Activated naive CD4-positive, alpha-beta T cell treated with anti-CD3 and anti-CD28 coated beads, Interleukin-2, amount 50 U/mL, for 24 hours (primary cell): Measurements from ENCODE around the gene HOXA10.

ENCODE experiments used
- H3K27ac Mint-ChIP-seq: one replicate; pipeline ENCODE4 v1.8.0; 2021; ENCODE audit warnings: mild to moderate bottlenecking, mixed read lengths
- H3K27me3 Mint-ChIP-seq: one replicate; pipeline ENCODE4 v1.8.0; 2021; ENCODE audit warnings: mixed read lengths
- H3K36me3 Mint-ChIP-seq: one replicate; pipeline ENCODE4 v1.8.0; 2021; ENCODE audit warnings: mixed read lengths
- H3K4me1 Mint-ChIP-seq: one replicate; pipeline ENCODE4 v1.8.0; 2021; ENCODE audit warnings: mixed read lengths
- H3K4me3 Mint-ChIP-seq: one replicate; pipeline ENCODE4 v1.8.0; 2021; ENCODE audit warnings: mild to moderate bottlenecking, mixed read lengths
- H3K9me3 Mint-ChIP-seq: one replicate; pipeline ENCODE4 v1.8.0; 2021; ENCODE audit warnings: mixed read lengths

Gene HOXA10

DNA sequence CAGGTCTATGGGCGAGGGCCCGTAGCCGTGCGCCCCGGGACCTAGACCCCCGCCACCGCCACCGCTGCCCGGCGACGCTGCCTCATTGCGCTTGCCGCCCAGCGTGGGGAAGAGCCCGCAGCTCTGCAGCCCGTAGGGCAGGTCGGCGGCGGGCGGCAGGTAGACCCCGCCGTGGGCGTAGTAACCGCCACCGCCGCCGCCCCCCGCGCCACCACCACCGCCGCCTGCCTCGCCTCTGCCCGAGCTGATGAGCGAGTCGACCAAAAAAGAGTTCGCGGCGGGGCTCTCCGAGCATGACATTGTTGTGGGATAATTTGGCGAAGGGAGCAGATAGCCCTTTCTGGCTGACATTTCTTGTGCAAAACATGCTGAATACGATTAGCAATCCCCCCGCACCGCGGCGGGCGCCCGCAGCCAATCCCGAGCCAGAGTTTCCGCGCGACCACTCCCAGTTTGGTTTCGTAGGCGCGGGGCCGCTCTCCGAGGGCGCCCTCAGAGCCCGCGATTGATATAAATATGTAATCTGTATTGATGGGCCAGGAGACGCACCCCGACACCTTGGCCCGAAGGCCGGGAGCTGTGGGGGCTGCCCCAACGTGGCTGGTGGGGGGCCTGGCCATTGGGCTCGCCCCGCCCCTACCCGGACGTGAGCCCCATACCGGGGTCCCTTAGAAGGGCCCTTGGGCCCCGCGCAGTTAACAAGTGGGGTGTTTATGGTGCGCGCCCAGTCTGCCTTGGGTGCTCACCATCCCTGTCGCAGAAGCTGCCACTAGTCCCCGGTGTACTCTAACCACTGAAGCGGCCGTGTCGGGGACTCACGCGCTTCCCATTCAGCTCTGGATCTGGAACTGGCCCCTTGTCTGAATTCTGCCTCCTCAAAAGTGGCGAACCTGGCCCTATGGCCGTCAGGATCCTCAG, at the start of gene HOXA10:
TSS of gene HOXA10 (minus strand) at position 365 of the 918 bp plus-strand sequence. CDS start at position 351, 14 bp downstream.
- H3K4me1 Mint-ChIP-seq = peaks cover 20% of the 10 kb centered on the region
- peak within 1 kb of the TSS; percentile 41 for H3K27ac Mint-ChIP-seq
- peaks cover 1% of the 10 kb centered on the region for H3K36me3 Mint-ChIP-seq
- H3K4me3 Mint-ChIP-seq = peak within 1 kb of the TSS; percentile 75
- peaks cover 49% of the 10 kb centered on the region for H3K27me3 Mint-ChIP-seq
- H3K9me3 Mint-ChIP-seq = no peaks in the 10 kb centered on the region

DNA sequence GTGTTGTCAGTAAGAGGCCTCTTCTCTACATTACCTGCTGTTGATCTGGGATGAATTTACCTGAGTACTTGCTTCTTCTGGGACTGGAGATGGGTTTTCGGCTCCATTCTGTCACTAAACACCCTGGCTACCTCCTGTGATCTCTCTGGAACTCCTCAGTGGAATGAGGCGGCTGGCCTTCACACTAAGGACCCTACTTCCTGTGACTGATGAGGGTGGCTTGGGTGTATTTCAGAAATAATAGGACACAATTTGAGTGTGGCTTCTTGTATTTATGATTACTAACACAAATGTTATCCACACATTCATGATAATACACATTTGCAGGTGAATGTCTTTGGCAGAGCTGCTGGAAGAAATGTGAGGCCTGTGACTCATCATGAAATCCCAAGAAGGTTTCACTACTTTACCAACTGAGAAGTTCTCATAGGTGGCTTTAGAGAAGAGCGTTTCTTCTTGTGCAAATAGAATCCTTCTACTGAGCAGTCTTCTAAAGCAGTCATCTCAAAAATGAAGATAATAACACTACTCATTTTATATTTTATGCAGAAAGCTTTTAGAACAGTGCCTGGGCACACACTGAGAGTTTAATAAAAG, 47.2 kb upstream of the HOXA10 start:
- Mint-ChIP-seq H3K27ac (no peak overlapping the region), H3K27me3 (peaks cover 53% of the 10 kb centered on the region), H3K9me3 (no peaks in the 10 kb centered on the region), H3K4me3 (no peak overlapping the region), H3K36me3 (no peaks in the 10 kb centered on the region), H3K4me1 (no peaks in the 10 kb centered on the region)

DNA sequence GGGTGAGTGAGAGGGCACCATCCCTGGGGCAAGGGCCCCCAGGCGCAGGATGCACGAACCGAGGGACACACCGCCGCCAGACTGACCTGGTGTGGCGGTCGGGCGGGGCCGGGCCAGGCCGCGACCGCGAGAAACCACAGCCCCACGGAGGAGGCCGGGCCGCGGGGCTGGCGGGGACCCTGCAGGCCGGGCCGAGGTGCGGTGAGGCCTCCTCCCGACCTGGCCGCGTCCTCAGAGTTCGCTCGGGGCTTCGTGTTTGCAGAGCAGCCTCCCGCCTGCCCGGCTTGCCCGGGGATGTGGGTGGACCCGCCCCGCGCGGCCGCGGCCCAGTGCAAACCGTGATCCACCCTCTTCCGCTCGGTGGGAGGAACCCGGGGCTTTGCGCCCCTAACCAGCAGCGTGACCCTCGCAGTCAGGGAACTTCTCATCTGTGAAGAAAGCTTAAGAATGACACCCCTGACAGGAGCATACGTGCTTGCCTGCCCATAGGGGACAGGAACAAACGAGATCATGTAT, 46.4 kb upstream of the HOXA10 start:
- no peaks in the 10 kb centered on the region for H3K36me3 Mint-ChIP-seq
- no peak overlapping the region for H3K4me3 Mint-ChIP-seq
- H3K27me3 Mint-ChIP-seq = peaks cover 60% of the 10 kb centered on the region
- H3K27ac Mint-ChIP-seq = no peak overlapping the region
- no peaks in the 10 kb centered on the region for H3K4me1 Mint-ChIP-seq
- no peaks in the 10 kb centered on the region for H3K9me3 Mint-ChIP-seq

DNA sequence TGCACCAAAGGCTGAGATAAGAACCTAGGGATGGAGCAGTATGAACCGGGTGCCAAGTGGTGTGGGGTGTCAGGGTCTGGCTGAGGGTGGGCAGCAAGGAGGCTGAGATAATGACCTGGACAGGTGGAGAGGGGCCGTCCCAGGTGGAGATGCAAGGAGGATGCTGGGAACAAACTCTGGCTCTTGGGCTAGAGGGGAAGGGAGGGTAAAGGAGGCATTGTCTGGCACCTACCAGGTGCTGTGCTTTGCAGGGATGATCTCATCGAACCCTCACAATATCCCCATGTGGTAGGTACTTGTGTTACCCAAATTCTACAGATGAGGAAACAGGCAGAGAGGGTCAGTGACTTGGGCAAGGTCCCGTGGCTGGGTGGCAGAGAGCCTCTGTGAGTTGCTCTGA, 45.7 kb upstream of the HOXA10 start:
- Mint-ChIP-seq H3K9me3 (no peaks in the 10 kb centered on the region), H3K27ac (no peak overlapping the region), H3K4me1 (no peaks in the 10 kb centered on the region), H3K4me3 (no peak overlapping the region), H3K27me3 (peaks cover 63% of the 10 kb centered on the region), H3K36me3 (no peaks in the 10 kb centered on the region)

DNA sequence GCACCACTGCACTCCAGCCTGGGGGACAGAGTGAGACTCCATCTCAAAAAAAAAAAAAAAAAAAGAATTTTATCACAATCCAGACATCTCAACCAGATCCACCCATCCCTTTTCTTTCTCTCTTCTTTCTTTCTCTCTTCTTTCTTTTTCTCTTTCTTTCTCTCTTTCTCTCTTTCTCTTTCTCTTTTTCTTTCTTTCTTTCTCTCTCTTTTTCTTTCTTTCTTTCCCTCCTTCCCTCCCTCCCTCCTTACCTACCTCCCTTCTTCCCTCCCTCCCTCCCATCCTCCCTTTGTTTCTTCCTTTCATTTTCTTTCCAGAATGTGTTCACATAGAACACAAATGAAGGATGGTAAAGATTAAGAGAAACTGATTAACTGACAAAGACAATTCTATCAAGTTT, 43.8 kb upstream of the HOXA10 start:
- Mint-ChIP-seq H3K36me3 (no peaks in the 10 kb centered on the region), H3K27me3 (peaks cover 65% of the 10 kb centered on the region), H3K27ac (no peak overlapping the region), H3K9me3 (no peaks in the 10 kb centered on the region), H3K4me3 (no peak overlapping the region), H3K4me1 (peaks cover under 1% of the 10 kb centered on the region)

DNA sequence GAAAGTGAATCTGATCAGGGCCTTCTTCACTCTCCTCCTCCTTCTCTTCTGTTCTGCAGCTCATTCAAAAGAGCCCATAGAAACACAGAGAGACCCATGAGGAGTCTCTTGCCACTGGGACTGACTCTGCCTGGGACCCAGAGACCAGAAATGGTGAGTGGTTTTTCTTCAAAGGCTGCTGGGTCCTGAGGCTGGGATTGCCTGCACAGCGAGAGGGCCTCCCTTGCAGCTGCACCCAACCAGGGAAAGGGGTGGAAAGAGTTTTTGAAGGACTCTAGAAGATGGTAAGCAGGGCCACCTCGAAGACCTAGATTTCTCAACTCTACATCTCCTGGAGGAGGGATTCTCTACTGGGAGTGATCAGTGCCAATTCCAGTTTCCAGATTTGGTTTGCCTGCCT, 41.2 kb upstream of the HOXA10 start:
- Mint-ChIP-seq H3K27me3 (peaks cover 67% of the 10 kb centered on the region), H3K27ac (no peak overlapping the region), H3K4me3 (no peak overlapping the region), H3K4me1 (peaks cover 12% of the 10 kb centered on the region), H3K36me3 (no peaks in the 10 kb centered on the region), H3K9me3 (no peaks in the 10 kb centered on the region)

DNA sequence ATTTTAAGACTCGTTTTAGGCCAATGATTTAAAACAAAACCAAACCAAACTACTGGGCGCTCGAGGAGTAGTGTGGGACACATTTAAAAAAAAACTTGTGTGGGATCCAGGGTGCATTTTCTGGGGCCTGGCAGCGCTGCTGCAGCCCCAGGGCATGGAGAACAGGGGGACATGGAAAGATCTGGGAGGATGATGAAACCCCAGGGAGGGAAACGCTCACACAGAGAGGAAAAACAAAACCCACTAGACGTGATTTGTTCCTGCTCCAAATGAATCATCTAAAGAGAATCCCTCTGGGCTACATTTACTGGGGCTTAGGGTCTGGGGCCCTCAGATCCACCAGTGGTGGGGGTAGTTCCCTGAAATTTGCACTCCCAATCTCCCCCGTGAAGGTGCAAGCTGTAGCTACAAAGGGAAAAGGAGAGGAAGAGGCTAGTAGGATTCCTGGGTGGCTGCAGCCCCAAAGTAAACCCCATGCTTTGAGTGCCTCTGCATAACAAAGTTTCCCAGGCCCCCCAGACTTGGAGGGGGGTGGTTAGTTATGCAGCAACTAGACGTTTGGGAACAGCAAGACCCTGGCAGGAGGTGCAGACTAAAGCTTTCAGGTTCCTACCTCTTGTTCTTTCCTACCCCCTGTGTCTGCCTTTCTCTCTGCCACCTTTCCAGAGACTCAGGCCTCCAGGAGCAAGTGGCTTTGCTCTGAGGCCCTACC, 40.3 kb upstream of the HOXA10 start:
- Mint-ChIP-seq H3K4me1 (peaks cover 15% of the 10 kb centered on the region), H3K4me3 (no peak overlapping the region), H3K36me3 (no peaks in the 10 kb centered on the region), H3K27me3 (peaks cover 62% of the 10 kb centered on the region), H3K9me3 (no peaks in the 10 kb centered on the region), H3K27ac (no peak overlapping the region)

DNA sequence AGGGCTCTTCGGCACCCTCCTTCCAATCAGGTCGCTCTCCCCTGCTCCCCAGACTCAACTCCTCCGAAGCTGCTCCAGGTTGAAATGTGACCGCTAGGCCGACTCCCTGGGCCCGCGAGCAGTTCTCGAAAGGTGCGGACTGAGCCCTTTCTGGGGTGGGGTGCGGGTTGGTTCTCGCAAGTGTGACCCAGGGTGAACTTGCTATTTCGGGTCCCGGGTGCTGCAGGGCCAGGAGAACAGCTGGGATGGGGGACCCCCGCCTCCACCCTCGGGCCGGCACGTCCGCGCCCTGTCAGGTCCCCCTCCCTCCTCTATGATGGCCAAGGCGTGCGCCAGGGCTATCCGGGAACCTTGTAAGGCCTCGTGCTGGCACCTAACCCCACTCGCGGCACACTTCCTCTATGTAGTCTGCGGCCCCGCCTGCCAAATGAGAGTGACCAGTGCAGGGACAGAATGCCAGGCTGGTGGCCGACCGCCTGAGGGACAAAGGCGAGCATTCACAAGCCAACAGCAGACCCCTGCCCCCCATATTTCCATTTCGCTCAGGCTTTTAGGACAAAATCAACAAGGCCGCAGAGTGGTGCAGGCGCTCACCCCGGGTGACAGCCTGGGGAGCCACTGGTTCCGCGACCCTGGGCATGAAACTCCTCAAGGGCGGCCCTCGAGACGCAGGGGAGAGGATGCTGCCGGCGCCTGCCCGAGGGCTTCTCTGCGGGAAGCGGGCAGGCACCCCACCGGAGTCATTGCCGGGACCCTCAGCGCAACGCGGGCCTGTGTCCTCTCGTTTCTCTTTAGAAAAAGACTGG, 39.5 kb upstream of the HOXA10 start:
- no peaks in the 10 kb centered on the region for H3K9me3 Mint-ChIP-seq
- H3K4me1 Mint-ChIP-seq = peaks cover 15% of the 10 kb centered on the region
- no peaks in the 10 kb centered on the region for H3K36me3 Mint-ChIP-seq
- H3K4me3 Mint-ChIP-seq = no peak overlapping the region
- H3K27ac Mint-ChIP-seq = no peak overlapping the region
- peaks cover 64% of the 10 kb centered on the region for H3K27me3 Mint-ChIP-seq

DNA sequence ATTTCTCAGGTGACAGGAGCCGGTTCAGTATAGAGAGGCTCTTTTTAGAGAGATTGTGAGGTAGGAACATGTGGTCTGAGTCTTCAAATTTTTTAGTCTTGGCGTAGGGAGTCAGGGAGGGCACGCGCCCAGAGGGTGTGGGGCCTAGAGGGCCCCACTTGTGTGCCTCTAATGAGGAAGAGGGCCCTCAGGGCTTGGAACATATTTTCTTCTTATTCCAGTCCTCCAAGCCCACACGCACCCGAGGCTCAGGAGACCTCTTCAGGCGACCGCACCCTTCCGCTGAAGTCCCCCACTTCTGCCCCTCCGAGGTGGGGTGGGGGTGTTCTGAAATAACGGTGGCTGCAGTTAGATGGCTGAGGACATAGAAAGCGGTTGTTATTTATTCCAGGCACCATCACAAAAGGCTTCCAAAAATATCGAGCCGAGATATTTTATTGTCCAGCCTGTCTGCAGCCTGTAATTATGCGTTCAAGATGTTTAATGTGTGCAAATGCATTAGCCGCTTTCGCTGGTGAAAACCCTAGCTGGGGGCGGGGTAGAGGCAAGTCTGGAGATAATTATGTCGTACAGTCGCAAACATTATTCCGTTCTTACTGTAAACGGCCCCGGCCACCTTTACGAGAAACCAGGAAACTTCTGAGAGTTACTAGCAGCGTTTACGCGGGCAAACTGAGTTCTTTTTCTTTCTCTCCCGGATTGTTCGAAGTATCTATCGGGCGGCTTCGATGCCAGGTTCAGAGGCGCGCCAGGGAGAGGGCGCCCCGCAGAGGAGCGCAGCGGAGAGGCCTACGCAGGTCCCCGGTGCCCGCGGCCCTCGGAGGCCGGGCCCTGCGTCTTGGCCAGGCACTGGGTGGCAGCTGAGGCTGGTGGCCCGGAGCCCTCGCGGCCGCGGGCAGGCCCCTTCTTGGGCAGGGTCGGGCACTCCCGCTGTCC, 38.6 kb upstream of the HOXA10 start:
- Mint-ChIP-seq H3K27ac (no peak overlapping the region), H3K4me1 (peaks cover 15% of the 10 kb centered on the region), H3K4me3 (no peak overlapping the region), H3K27me3 (peaks cover 67% of the 10 kb centered on the region), H3K36me3 (no peaks in the 10 kb centered on the region), H3K9me3 (no peaks in the 10 kb centered on the region)

DNA sequence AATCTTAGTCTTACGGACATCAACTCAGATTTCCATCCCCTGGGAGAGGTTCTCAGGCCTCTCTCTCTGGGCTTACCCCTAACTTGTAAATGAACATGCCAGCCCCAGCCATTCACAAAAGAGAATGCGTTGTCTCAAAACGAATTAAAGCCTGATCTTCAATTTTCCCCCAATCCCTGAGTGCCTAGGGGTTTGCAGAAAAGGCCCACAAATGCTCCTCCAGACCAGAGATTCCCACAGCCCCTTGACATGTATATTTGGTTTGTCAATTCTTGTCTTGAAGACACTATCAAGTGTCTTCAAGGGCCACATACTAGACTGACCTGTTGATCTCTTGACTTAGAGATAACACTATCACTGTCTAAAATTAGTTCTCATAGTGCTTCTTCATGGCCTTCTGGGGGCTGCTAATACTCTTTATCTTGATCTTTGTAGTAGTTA, 37.7 kb upstream of the HOXA10 start:
- Mint-ChIP-seq H3K4me1 (peaks cover 15% of the 10 kb centered on the region), H3K9me3 (no peaks in the 10 kb centered on the region), H3K4me3 (no peak overlapping the region), H3K36me3 (no peaks in the 10 kb centered on the region), H3K27me3 (peaks cover 68% of the 10 kb centered on the region), H3K27ac (no peak overlapping the region)

DNA sequence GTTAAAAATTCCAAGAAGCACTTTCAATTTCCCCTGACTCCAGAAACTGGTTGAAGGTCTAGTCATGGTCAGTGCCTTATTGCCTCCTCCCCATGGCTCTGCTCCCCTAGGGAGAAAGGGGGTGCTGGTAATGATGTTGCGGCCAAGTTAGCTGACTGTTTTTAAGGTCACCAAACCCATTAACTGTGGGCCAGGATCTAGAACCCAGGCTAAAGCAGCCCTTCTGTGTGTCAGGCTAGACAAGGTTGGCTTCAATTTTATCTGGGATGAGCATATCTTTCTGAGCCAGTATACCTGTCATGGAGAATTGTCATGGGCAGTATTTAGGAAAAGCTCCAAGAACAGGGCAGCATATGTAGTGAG, 36.9 kb upstream of the HOXA10 start:
- no peaks in the 10 kb centered on the region for H3K36me3 Mint-ChIP-seq
- no peaks in the 10 kb centered on the region for H3K9me3 Mint-ChIP-seq
- peaks cover 16% of the 10 kb centered on the region for H3K4me1 Mint-ChIP-seq
- no peak overlapping the region for H3K4me3 Mint-ChIP-seq
- no peak overlapping the region for H3K27ac Mint-ChIP-seq
- peaks cover 69% of the 10 kb centered on the region for H3K27me3 Mint-ChIP-seq

DNA sequence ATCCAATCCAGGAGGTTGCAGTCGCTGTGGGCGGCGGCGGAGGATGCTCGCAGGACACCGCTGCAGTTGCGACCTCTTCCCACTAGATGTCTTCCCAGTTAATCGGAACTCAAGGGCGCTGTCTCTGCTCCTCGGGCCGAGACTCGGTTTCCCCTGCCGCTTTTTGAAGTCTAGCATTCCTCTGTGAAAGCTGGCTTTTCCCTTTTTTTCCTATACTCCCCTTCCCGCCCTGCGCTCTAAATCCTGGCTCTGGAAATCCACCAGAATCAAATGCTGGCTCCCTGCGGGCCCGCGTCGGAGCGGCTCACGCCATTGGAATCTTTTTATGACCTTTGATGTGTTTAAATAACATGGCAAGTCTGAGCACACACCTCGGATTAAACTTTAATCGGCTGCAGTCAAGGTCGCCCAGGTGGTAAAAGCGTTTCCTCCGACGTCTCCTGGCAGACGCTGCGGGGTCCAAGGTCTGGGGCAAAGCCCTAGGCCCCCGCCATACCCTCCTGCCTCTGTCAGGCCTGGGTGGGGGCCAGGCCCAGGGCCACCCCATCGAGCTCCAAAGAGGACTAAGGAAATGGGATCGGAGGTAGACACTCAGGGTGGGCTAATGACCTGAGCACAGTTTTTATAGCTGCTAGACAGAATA, 36.4 kb upstream of the HOXA10 start:
- peaks cover 20% of the 10 kb centered on the region for H3K4me1 Mint-ChIP-seq
- H3K4me3 Mint-ChIP-seq = peak overlapping the region; percentile 47
- H3K27ac Mint-ChIP-seq = no peak overlapping the region
- H3K9me3 Mint-ChIP-seq = no peaks in the 10 kb centered on the region
- peaks cover 69% of the 10 kb centered on the region for H3K27me3 Mint-ChIP-seq
- no peaks in the 10 kb centered on the region for H3K36me3 Mint-ChIP-seq

DNA sequence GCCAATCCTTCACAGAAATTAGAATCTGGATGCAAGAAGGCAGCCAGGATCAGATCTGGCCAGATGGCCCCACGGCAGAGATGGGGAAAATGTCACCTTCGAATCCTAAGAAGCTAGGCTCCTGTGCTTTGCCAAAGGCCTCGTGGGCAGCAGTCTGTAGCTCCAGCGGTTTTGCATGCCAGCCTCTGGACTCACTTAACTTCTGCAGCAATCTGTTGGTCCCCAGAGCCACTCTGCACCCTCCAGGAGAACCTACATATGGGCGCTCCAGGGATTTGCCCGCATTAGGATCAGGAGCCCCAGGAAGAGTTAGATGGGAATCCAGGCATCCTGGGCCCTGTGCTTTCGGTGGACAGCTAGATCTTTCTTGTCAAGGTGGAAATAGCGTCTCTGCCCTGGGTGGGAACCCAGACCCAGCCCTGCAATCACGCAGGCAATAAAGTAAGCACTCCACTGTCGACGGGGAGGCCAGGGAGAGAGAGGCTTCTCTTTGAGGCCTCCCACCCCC, 35.9 kb upstream of the HOXA10 start:
- peaks cover 68% of the 10 kb centered on the region for H3K27me3 Mint-ChIP-seq
- H3K4me1 Mint-ChIP-seq = peaks cover 24% of the 10 kb centered on the region
- no peaks in the 10 kb centered on the region for H3K36me3 Mint-ChIP-seq
- H3K27ac Mint-ChIP-seq = no peak overlapping the region
- no peaks in the 10 kb centered on the region for H3K9me3 Mint-ChIP-seq
- peak overlapping the region; percentile 47 for H3K4me3 Mint-ChIP-seq

DNA sequence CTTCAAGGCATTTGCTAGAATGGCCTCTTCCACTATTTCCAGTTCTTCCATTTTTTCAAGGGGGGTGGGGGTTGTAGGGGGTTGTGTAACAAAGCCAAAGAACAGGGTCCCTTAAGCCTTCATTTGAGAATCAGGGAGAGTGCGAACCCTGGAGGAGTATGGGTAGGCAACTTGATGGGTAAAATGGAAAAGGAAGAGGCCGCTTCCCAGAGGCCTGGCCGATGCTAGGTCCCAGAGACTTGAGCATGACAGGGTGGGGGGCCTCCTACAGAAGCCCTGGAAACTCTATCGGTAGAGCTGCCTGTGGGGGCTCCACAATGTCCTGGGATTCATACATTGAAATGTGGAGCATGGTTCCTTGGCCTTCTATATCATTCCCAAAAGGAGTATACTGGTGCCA, 34.9 kb upstream of the HOXA10 start:
- H3K36me3 Mint-ChIP-seq = no peaks in the 10 kb centered on the region
- no peaks in the 10 kb centered on the region for H3K9me3 Mint-ChIP-seq
- H3K4me3 Mint-ChIP-seq = no peak overlapping the region
- H3K27ac Mint-ChIP-seq = no peak overlapping the region
- H3K4me1 Mint-ChIP-seq = peaks cover 29% of the 10 kb centered on the region
- peaks cover 67% of the 10 kb centered on the region for H3K27me3 Mint-ChIP-seq
